Mesodermal cell (in vitro differentiated cells): Measurements from ENCODE around the gene SF3A2.

Experiments used
- H3K27ac ChIP-seq: 2 replicates; pipeline ENCODE4 v1.7.0; 2013; ENCODE audit warnings: mild to moderate bottlenecking, low read depth, low read length, moderate library complexity; ENCODE audit not compliant: severe bottlenecking
- H3K36me3 ChIP-seq: 2 replicates; pipeline ENCODE4 v1.7.1; 2013; ENCODE audit warnings: mild to moderate bottlenecking, low read length, moderate library complexity; ENCODE audit not compliant: control insufficient read depth, insufficient read depth
- H3K4me1 ChIP-seq: one replicate; pipeline ENCODE4 v1.7.1; 2013; ENCODE audit warnings: mild to moderate bottlenecking, low read length; ENCODE audit not compliant: insufficient read depth, control insufficient read depth, poor library complexity, severe bottlenecking
- H3K4me3 ChIP-seq: 2 replicates; pipeline ENCODE4 v1.7.0; 2013; ENCODE audit warnings: low read length, control low read depth, mild to moderate bottlenecking; ENCODE audit not compliant: insufficient read depth, poor library complexity, severe bottlenecking; ENCODE audit errors: extremely low read depth
- H3K9me3 ChIP-seq: 2 replicates; pipeline ENCODE4 v1.7.1; 2013; ENCODE audit warnings: mild to moderate bottlenecking, low read length, moderate library complexity; ENCODE audit not compliant: control insufficient read depth
- WGBS, 2 experiments: methylation state at CpG; one replicate each; pipeline ENCODE4 v1.1.5; 2013; ENCODE audit warnings: missing lambda C conversion rate in 2 of 2; ENCODE audit not compliant: insufficient coverage in 2 of 2; 5-methylcytosine and 5-hydroxymethylcytosine counted together

SF3A2 gene

GRCh38 chr19:2294687-2295335 lies 58.2 kb downstream of the SF3A2 start:
- no peaks in the 10 kb centered on the region for H3K9me3 ChIP-seq
- no peak overlapping the region for H3K4me3 ChIP-seq
- H3K36me3 ChIP-seq = no peaks in the 10 kb centered on the region
- no peak overlapping the region for H3K27ac ChIP-seq
- peaks cover 11% of the 10 kb centered on the region for H3K4me1 ChIP-seq
- 78 to 82% methylated on average over 22 to 25 of the region's 26 CpGs for WGBS, 2 experiments

- H3K36me3 ChIP-seq = no peaks in the 10 kb centered on the region
- H3K27ac ChIP-seq = no peak overlapping the region
- H3K9me3 ChIP-seq = no peaks in the 10 kb centered on the region
- peaks cover 4% of the 10 kb centered on the region for H3K4me1 ChIP-seq
- WGBS, 2 experiments = 89% methylated on average over 12 to 15 of the region's 16 CpGs
- H3K4me3 ChIP-seq = no peak overlapping the region
These were observed 59.5 kb downstream of the SF3A2 start for GRCh38 chr19:2296141-2296540.
